Measurements from ENCODE around the gene MOAP1. TPM values are rescaled to one million over a fixed set of nuclear protein-coding genes. Genes with fewer than 3 reads are reported as not detected.

Gene MOAP1
- total and polyA plus RNA-seq, 2 of the 8 experiments (the other 6 are each of a cell fraction or from before 2014, with no cell fraction given), result 18.3 to 20.1 TPM

GRCh38 chr14:93161411-93161940 lies 23.2 kb downstream of the MOAP1 start:
- FAIRE-seq (no peak), DNase-seq (ENCODE audit: low read depth in 1 of 2, low spot score in 2 of 2) (no peak)
- Histone ChIP-seq H2BK5ac (ENCODE audit: low read depth, low read length) (no peak overlapping the region), H3K79me1 (ENCODE audit: low read depth, low read length) (no peaks in the 10 kb centered on the region), H3K14ac (ENCODE audit: insufficient read length) (no peak overlapping the region), H3K4me2 (ENCODE audit: insufficient read depth in 1 of 2, low read depth in 2 of 2, low read length in 2 of 2) (no peak overlapping the region), H3K9ac (replicated peaks in 1 of 4; ENCODE audit: extremely low read depth in 1 of 4, low read depth in 3 of 4, low read length in 3 of 4) (no peak overlapping the region), H3K27ac (ENCODE audit: low read depth, low read length) (no peak overlapping the region), H4K8ac (ENCODE audit: extremely low read depth, insufficient read depth, low read length) (no peak overlapping the region; the same call in 1 of the 2 replicates), H3K4ac (replicated peaks; ENCODE audit: insufficient read length, low read depth, low read length) (no peak overlapping the region), H3K56ac (replicated peaks; ENCODE audit: insufficient read length, low read depth, low read length) (no peak overlapping the region), H4K20me1 (replicated peaks in 1 of 2; ENCODE audit: control insufficient read depth in 1 of 2, insufficient read depth in 2 of 2, low read length in 2 of 2) (no peaks in the 10 kb centered on the region), H2AK5ac (ENCODE audit: low read depth, low read length) (no peak overlapping the region), H3K27me3 (replicated peaks in 1 of 4; ENCODE audit: control insufficient read depth in 3 of 4, extremely low read depth in 1 of 4, insufficient read depth in 3 of 4, low read length in 3 of 4) (no peaks in the 10 kb centered on the region), H4K91ac (replicated peaks; ENCODE audit: insufficient read length, low read length) (no peak overlapping the region), H2BK20ac (ENCODE audit: low read length) (no peak overlapping the region), H3K18ac (ENCODE audit: extremely low read depth, low read length) (no peak overlapping the region), H3K23me2 (ENCODE audit: low read depth, low read length) (no peaks in the 10 kb centered on the region), H3K4me1 (replicated peaks in 1 of 4; ENCODE audit: control insufficient read depth in 3 of 4, insufficient read depth in 4 of 4, low read length in 3 of 4) (no peaks in the 10 kb centered on the region; a peak in 3 of 7 replicates), H3K79me2 (ENCODE audit: control insufficient read depth in 1 of 2, insufficient read depth in 2 of 2, low read length in 2 of 2) (no peaks in the 10 kb centered on the region), H3K23ac (ENCODE audit: insufficient read length) (no peak overlapping the region), H2BK120ac (replicated peaks; ENCODE audit: low read depth, low read length) (no peak overlapping the region), H2BK15ac (ENCODE audit: low read length) (no peak overlapping the region), H3K36me3 (ENCODE audit: control insufficient read depth in 2 of 4, insufficient read depth in 4 of 4, low read length in 3 of 4) (no peaks in the 10 kb centered on the region), H3K9me3 (ENCODE audit: insufficient read depth in 2 of 2, low read depth in 1 of 2, low read length in 1 of 2) (no peaks in the 10 kb centered on the region), H4K5ac (ENCODE audit: insufficient read length, low read depth, low read length) (no peak overlapping the region), H2AFZ (ENCODE audit: low read length) (no peak overlapping the region), H3K4me3 (ENCODE audit: extremely low read depth in 1 of 4, insufficient read depth in 2 of 4, low read depth in 3 of 4, low read length in 4 of 4) (no peak overlapping the region), H2BK12ac (ENCODE audit: low read depth, low read length) (no peak overlapping the region)
- ChIA-PET POLR2A (ENCODE audit: partially characterized antibody) (no interaction called here), CTCF (ENCODE audit: partially characterized antibody) (interaction anchor here (0.7 to 3.3 kb wide), 12 partner anchors 13 to 809 kb away, joined by 3 to 48 read pairs (median 3); partner anchors contain the start of genes GON7 and UBR7)
- WGBS, 2 experiments (ENCODE audit: extremely low coverage in 1 of 2, insufficient coverage in 1 of 2, insufficient read length in 1 of 2, insufficient replicate concordance in 2 of 2, low coverage in 1 of 2, low lambda C conversion rate in 2 of 2, missing lambda C conversion rate in 1 of 2), result 84% methylated on average over 4 of the region's 4 CpGs; no CpG with 5 or more reads in 1 of the 2 experiments
- no peak for TF ChIP-seq EP300 (IDR thresholded peaks at IDR 0.05; ENCODE audit: borderline replicate concordance in 1 of 2, low read depth in 2 of 2, low read length in 2 of 2)
- no peak for TF ChIP-seq POLR2A (IDR thresholded peaks at IDR 0.05; ENCODE audit: control extremely low read depth in 1 of 2, low read depth in 2 of 2, low read length in 2 of 2)
- TF ChIP-seq CEBPB (IDR thresholded peaks at IDR 0.05; ENCODE audit: low read depth, low read length), result no peak
- TF ChIP-seq SRF (IDR thresholded peaks at IDR 0.05; ENCODE audit: low read depth, low read length), result no peak
- no peak for TF ChIP-seq RFX5 (IDR thresholded peaks at IDR 0.05; ENCODE audit: borderline replicate concordance, low read depth, low read length)
- TF ChIP-seq NRF1 (IDR thresholded peaks at IDR 0.05; ENCODE audit: low read depth, low read length), result no peak
- TF ChIP-seq GABPA (IDR thresholded peaks at IDR 0.05; ENCODE audit: borderline replicate concordance, insufficient read depth, low read length), result no peak
- no peak for TF ChIP-seq ATF3 (IDR thresholded peaks at IDR 0.05; ENCODE audit: insufficient read depth, low read depth, low read length)
- no peak for TF ChIP-seq RAD21 (IDR thresholded peaks at IDR 0.05 in 1 of 2, conservative IDR thresholded peaks at IDR 0.05 in 1 of 2; ENCODE audit: low read depth in 2 of 2, low read length in 2 of 2)
- no peak for TF ChIP-seq NANOG (IDR thresholded peaks at IDR 0.05; ENCODE audit: insufficient read depth, low read depth, low read length, poor library complexity, severe bottlenecking)
- no peak for TF ChIP-seq JUND (IDR thresholded peaks at IDR 0.05; ENCODE audit: low read length)
- TF ChIP-seq CHD2 (IDR thresholded peaks at IDR 0.05; ENCODE audit: low read length), result no peak
- no peak for TF ChIP-seq TAF1 (IDR thresholded peaks at IDR 0.05; ENCODE audit: low read depth, low read length)
- no peak for TF ChIP-seq KDM1A (IDR thresholded peaks at IDR 0.05; ENCODE audit: borderline replicate concordance, low read length)
